CD14-positive monocyte (primary cell): Measurements from ENCODE around the gene VTN. TPM values are rescaled to one million over a fixed set of nuclear protein-coding genes. Genes with fewer than 3 reads are reported as not detected.
A peak's percentile ranks its signal among the peaks of the same experiment; 100 is the strongest.

Experiments
- DNase-seq, 3 donors: peaks; one replicate each; pipeline ENCODE4 v3.0.0-alpha.2; 2011 to 2022
- H2AFZ ChIP-seq: 2 replicates; pipeline ENCODE4 v1.6.0; 2012; ENCODE audit warnings: mild to moderate bottlenecking, low read depth, low read length, inconsistent platforms; ENCODE audit not compliant: insufficient read depth, poor library complexity, severe bottlenecking
- H3K27ac ChIP-seq, 2 donors: 1 replicate in 1 of 2; 2 replicates in 1 of 2; pipeline ENCODE4 v1.5.1; 2012 to 2013; ENCODE audit warnings: low read length in 2 of 2, control low read depth in 1 of 2, inconsistent platforms in 1 of 2, low read depth in 1 of 2, mild to moderate bottlenecking in 1 of 2
- H3K27me3 ChIP-seq, 2 donors: one replicate each; pipeline versions ENCODE4 v1.6.0 to v1.6.1; 2011 to 2013; ENCODE audit warnings: low read length in 2 of 2; ENCODE audit not compliant: control insufficient read depth in 2 of 2, insufficient read depth in 2 of 2
- H3K36me3 ChIP-seq, 2 donors: replicated peaks in 1 of 2; 1 replicate in 1 of 2; 2 replicates in 1 of 2; pipeline versions ENCODE4 v1.5.1 to v1.6.1; 2012 to 2013; ENCODE audit warnings: low read length in 2 of 2, control low read depth in 1 of 2, inconsistent platforms in 1 of 2, mild to moderate bottlenecking in 1 of 2; ENCODE audit not compliant: insufficient read depth in 2 of 2, control insufficient read depth in 1 of 2
- H3K4me1 ChIP-seq, 2 donors: 1 replicate in 1 of 2; 2 replicates in 1 of 2; pipeline versions ENCODE4 v1.5.1 to v1.6.1; 2012 to 2013; ENCODE audit warnings: low read length in 2 of 2, control low read depth in 1 of 2, inconsistent platforms in 1 of 2, mild to moderate bottlenecking in 1 of 2, moderate library complexity in 1 of 2; ENCODE audit not compliant: insufficient read depth in 2 of 2, control insufficient read depth in 1 of 2
- H3K4me2 ChIP-seq: replicated peaks from 2 replicates; pipeline ENCODE3; 2012; ENCODE audit warnings: low read length, moderate library complexity, mild to moderate bottlenecking; ENCODE audit not compliant: poor library complexity, severe bottlenecking; ENCODE audit errors: extremely low read depth
- H3K4me3 ChIP-seq, 3 experiments: fragments of 200-600 bp in 1 of 3; sonication (generic) in 1 of 3; replicated peaks in 1 of 3; 1 replicate in 2 of 3; 2 replicates in 1 of 3; pipeline ENCODE4 v1.5.1; 2011 to 2013; ENCODE audit warnings: low read length in 3 of 3, mild to moderate bottlenecking in 3 of 3, control low read depth in 2 of 3, low read depth in 2 of 3, inconsistent platforms in 1 of 3, moderate library complexity in 1 of 3
- H3K79me2 ChIP-seq: 2 replicates; pipeline ENCODE4 v1.6.0; 2012; ENCODE audit warnings: mild to moderate bottlenecking, control low read depth, inconsistent platforms, low read length, moderate library complexity; ENCODE audit not compliant: insufficient read depth
- H3K9ac ChIP-seq: 2 replicates; pipeline ENCODE4 v1.6.0; 2017; ENCODE audit warnings: low read length, mild to moderate bottlenecking; ENCODE audit not compliant: insufficient read depth, poor library complexity, severe bottlenecking
- H3K9me3 ChIP-seq, 2 donors: replicated peaks in 1 of 2; 1 replicate in 1 of 2; 2 replicates in 1 of 2; pipeline versions ENCODE4 v1.5.1 to v1.6.1; 2012 to 2013; ENCODE audit warnings: low read length in 2 of 2, control low read depth in 1 of 2; ENCODE audit not compliant: control insufficient read depth in 1 of 2, insufficient read depth in 1 of 2
- H4K20me1 ChIP-seq: 2 replicates; pipeline ENCODE4 v1.6.0; 2012; ENCODE audit warnings: mild to moderate bottlenecking, low read length, control low read depth, moderate library complexity; ENCODE audit not compliant: insufficient read depth
- H3K27ac Mint-ChIP-seq, 7 donors: one replicate each; pipeline ENCODE4 v1.8.0; 2020; ENCODE audit warnings: mild to moderate bottlenecking in 7 of 7, mixed read lengths in 7 of 7, moderate library complexity in 6 of 7, inconsistent platforms in 2 of 7
- H3K27me3 Mint-ChIP-seq, 3 donors: one replicate each; pipeline ENCODE4 v1.8.0; 2021 to 2022; ENCODE audit warnings: low read depth in 3 of 3, mild to moderate bottlenecking in 3 of 3, mixed read lengths in 3 of 3, moderate library complexity in 3 of 3, inconsistent platforms in 1 of 3
- H3K36me3 Mint-ChIP-seq, 2 donors: one replicate each; pipeline ENCODE4 v1.8.0; 2020; ENCODE audit warnings: mixed read lengths in 2 of 2, inconsistent platforms in 1 of 2, mild to moderate bottlenecking in 1 of 2
- H3K4me1 Mint-ChIP-seq: one replicate; pipeline ENCODE4 v1.8.0; 2020; ENCODE audit warnings: mild to moderate bottlenecking, mixed read lengths
- H3K4me3 Mint-ChIP-seq, 2 donors: one replicate each; pipeline ENCODE4 v1.8.0; 2020; ENCODE audit warnings: mild to moderate bottlenecking in 2 of 2, mixed read lengths in 2 of 2, moderate library complexity in 1 of 2
- H3K9me3 Mint-ChIP-seq, 7 donors: one replicate each; pipeline ENCODE4 v1.8.0; 2020 to 2022; ENCODE audit warnings: mixed read lengths in 7 of 7, mild to moderate bottlenecking in 6 of 7, moderate library complexity in 6 of 7, inconsistent platforms in 2 of 7
- WGBS: methylation state at CpG from one replicate; pipeline ENCODE4 v1.1.5; 2013; ENCODE audit warnings: missing lambda C conversion rate; ENCODE audit not compliant: insufficient coverage; 5-methylcytosine and 5-hydroxymethylcytosine counted together
- intact Hi-C, 2 donors: fragments of 100-400 bp; cut with micrococcal nuclease; formaldehyde crosslinking; loops; one replicate each; pipeline versions ENCODE4 v1.15.0 to v1.15.1; 2023
- polyA plus RNA-seq, 3 donors: library from polyadenylated mRNA; depleted of rRNA in 1 of 3; unstranded in 2 of 3; stranded (reverse) in 1 of 3; fragments of 300-500 nt in 2 of 3; fragments of >200 nt in 1 of 3; fragmentation: Illumina TruSeq in 2 of 3; gene quantifications; 1 replicate in 2 of 3; 2 replicates in 1 of 3; pipeline ENCODE4 v1.2.3, GENCODE V29; 2012 to 2021
- TF ChIP-seq, protein P1 (sequence below): fragments of 200-600 bp; IDR thresholded peaks from one replicate; pipeline ENCODE4 v1.8.0; 2022; ENCODE audit warnings: antibody characterized with exemption, mild to moderate bottlenecking

VTN gene
- polyA plus RNA-seq, 3 donors = not detected

DNA sequence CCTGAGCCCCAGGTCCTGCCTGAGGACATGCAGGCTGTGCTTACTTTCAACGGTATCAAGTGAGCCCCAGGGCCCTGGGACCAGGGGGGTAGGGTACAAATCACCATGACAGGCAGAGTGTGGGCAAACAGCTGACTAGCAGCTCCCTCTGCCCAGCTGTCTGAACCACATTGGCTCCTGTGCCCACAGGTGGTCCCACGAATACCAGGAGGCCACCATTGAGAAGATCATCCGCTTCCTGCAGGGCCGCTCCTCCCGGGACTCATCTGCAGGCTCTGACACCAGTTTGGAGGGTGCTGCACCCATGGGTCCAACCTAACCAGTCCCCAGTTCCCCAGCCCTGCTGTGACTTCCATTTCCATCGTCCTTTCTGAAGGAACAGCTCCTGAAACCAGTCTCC, 25.9 kb upstream of the VTN start:
- no peaks in the 10 kb centered on the region for H3K9me3 Mint-ChIP-seq
- H3K27ac ChIP-seq = no peak overlapping the region
- H3K27me3 ChIP-seq = no peaks in the 10 kb centered on the region
- H4K20me1 ChIP-seq = no peaks in the 10 kb centered on the region
- no peaks in the 10 kb centered on the region for H3K79me2 ChIP-seq
- no peak overlapping the region for H2AFZ ChIP-seq
- H3K4me1 Mint-ChIP-seq = peaks cover 7% of the 10 kb centered on the region
- no peaks in the 10 kb centered on the region for H3K4me1 ChIP-seq
- no peak overlapping the region for H3K9ac ChIP-seq
- H3K36me3 ChIP-seq = peaks cover 16 to 73% of the 10 kb centered on the region in 2 donors
- TF ChIP-seq, protein P1, sequence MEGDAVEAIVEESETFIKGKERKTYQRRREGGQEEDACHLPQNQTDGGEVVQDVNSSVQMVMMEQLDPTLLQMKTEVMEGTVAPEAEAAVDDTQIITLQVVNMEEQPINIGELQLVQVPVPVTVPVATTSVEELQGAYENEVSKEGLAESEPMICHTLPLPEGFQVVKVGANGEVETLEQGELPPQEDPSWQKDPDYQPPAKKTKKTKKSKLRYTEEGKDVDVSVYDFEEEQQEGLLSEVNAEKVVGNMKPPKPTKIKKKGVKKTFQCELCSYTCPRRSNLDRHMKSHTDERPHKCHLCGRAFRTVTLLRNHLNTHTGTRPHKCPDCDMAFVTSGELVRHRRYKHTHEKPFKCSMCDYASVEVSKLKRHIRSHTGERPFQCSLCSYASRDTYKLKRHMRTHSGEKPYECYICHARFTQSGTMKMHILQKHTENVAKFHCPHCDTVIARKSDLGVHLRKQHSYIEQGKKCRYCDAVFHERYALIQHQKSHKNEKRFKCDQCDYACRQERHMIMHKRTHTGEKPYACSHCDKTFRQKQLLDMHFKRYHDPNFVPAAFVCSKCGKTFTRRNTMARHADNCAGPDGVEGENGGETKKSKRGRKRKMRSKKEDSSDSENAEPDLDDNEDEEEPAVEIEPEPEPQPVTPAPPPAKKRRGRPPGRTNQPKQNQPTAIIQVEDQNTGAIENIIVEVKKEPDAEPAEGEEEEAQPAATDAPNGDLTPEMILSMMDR = no peak
- no peak overlapping the region for H3K4me3 Mint-ChIP-seq
- peaks cover 2 to 3% (median 2%) of the 10 kb centered on the region in 3 donors for H3K27me3 Mint-ChIP-seq
- no peak overlapping the region for H3K27ac Mint-ChIP-seq
- H3K9me3 ChIP-seq = no peaks in the 10 kb centered on the region
- H3K4me2 ChIP-seq = no peak overlapping the region
- intact Hi-C loops = no loop called here
- no peak overlapping the region for H3K4me3 ChIP-seq
- WGBS = 98% methylated on average over 5 of the region's 6 CpGs
- no peak for DNase-seq
- peaks cover 39 to 57% of the 10 kb centered on the region in 2 donors for H3K36me3 Mint-ChIP-seq

- H3K27me3 Mint-ChIP-seq = peaks cover 0 to 5% (median 2%) of the 10 kb centered on the region in 3 donors
- TF ChIP-seq, protein P1 = no peak
- Histone ChIP-seq H3K4me3 (no peak overlapping the region), H3K9ac (no peak overlapping the region), H3K27me3 (no peaks in the 10 kb centered on the region), H3K9me3 (no peaks in the 10 kb centered on the region), H3K36me3 (peaks cover 16 to 78% of the 10 kb centered on the region in 2 donors), H3K79me2 (no peaks in the 10 kb centered on the region), H4K20me1 (no peaks in the 10 kb centered on the region), H3K4me1 (no peaks in the 10 kb centered on the region), H3K4me2 (no peak overlapping the region), H3K27ac (no peak overlapping the region), H2AFZ (no peak overlapping the region)
- no CpG with 5 or more reads among the region's 2 CpGs for WGBS
- peak overlapping the region in 1 of 7 donors; percentile 15 for H3K27ac Mint-ChIP-seq
- peaks cover 7% of the 10 kb centered on the region for H3K4me1 Mint-ChIP-seq
- DNase-seq = no peak
- no peaks in the 10 kb centered on the region for H3K9me3 Mint-ChIP-seq
- peaks cover 45 to 58% of the 10 kb centered on the region in 2 donors for H3K36me3 Mint-ChIP-seq
- H3K4me3 Mint-ChIP-seq = no peak overlapping the region
- intact Hi-C loops = no loop called here
Observed at GRCh38 chr17:28395426-28395825, 25.3 kb upstream of the VTN start.
